Endothelial cell of umbilical vein (primary cell): ENCODE measurements around the gene OR10D3. TPM values are rescaled to one million over a fixed set of nuclear protein-coding genes. Genes with fewer than 3 reads are reported as not detected.

Experiments
- BruUV-seq: library from RNA; stranded (reverse); fragments of 400-500 nt; replicated peaks from 2 replicates; lab custom pipeline; 2021; lab: Mats Ljungman, UMichigan
- CTCF ChIA-PET: fragments of 300-600, 350-600 bp; sonication (Branson Sonifier 250); formaldehyde crosslinking; loops from one replicate; lab custom pipeline; 2021; ENCODE audit warnings: antibody characterized with exemption, inconsistent platforms; lab: Charles Lee
- POLR2A ChIA-PET: fragments of 300-600, 350-600 bp; sonication (Branson Sonifier 250); formaldehyde crosslinking; loops from one replicate; lab custom pipeline; 2021; ENCODE audit warnings: antibody characterized with exemption, inconsistent platforms; lab: Charles Lee
- DNase-seq: peaks from one replicate; pipeline ENCODE4 v3.0.0-alpha.2; 2011; ENCODE audit warnings: low read depth, low spot score
- FAIRE-seq: peaks from 2 replicates; lab custom pipeline; 2011; peaks lifted over from hg19 to GRCh38; lab: Jason Lieb, UNC
- H2AFZ ChIP-seq: 2 replicates; pipeline ENCODE4 v1.6.0; 2012; ENCODE audit warnings: low read depth, low read length, control low read depth, inconsistent platforms
- H3K27ac ChIP-seq: 2 replicates; pipeline ENCODE4 v1.5.1; 2011; ENCODE audit warnings: low read depth, mild to moderate bottlenecking, control low read depth, low read length, moderate library complexity; ENCODE audit not compliant: insufficient read depth
- H3K27me3 ChIP-seq, 2 experiments: 2 replicates each; pipeline versions ENCODE4 v1.6.0 to v1.6.1; 2011; ENCODE audit warnings: low read length in 2 of 2, mixed read lengths in 1 of 2; ENCODE audit not compliant: control insufficient read depth in 2 of 2, insufficient read depth in 2 of 2
- H3K36me3 ChIP-seq, 2 experiments: 2 replicates in 1 of 2; 3 replicates in 1 of 2; pipeline ENCODE4 v1.5.1; 2011; ENCODE audit warnings: low read length in 2 of 2, mild to moderate bottlenecking in 1 of 2, moderate library complexity in 1 of 2; ENCODE audit not compliant: control insufficient read depth in 2 of 2, insufficient read depth in 2 of 2; ENCODE audit errors: extremely low read depth in 1 of 2
- H3K4me1 ChIP-seq: 3 replicates; pipeline ENCODE4 v1.5.1; 2011; ENCODE audit warnings: mild to moderate bottlenecking, low read length; ENCODE audit not compliant: control insufficient read depth, insufficient read depth; ENCODE audit errors: extremely low read depth
- H3K4me2 ChIP-seq: 2 replicates; pipeline ENCODE4 v1.6.1; 2011; ENCODE audit warnings: low read length, control low read depth, mixed read lengths; ENCODE audit not compliant: insufficient read depth
- H3K4me3 ChIP-seq, 3 experiments: fragments of 200-600 bp in 1 of 3; sonication (generic), shearing (Covaris generic) in 1 of 3; replicated peaks in 1 of 3; 2 replicates each; pipeline ENCODE4 v1.5.1; 2011 to 2016; ENCODE audit warnings: control low read depth in 3 of 3, low read length in 3 of 3, mild to moderate bottlenecking in 2 of 3, inconsistent platforms in 1 of 3, low read depth in 1 of 3, moderate library complexity in 1 of 3; ENCODE audit not compliant: insufficient read depth in 1 of 3
- H3K79me2 ChIP-seq: 2 replicates; pipeline ENCODE4 v1.6.0; 2012; ENCODE audit warnings: low read length, inconsistent platforms; ENCODE audit not compliant: control insufficient read depth, insufficient read depth
- H3K9ac ChIP-seq: replicated peaks from 2 replicates; pipeline ENCODE3; 2011; ENCODE audit warnings: low read length, control low read depth; ENCODE audit not compliant: insufficient read depth; ENCODE audit errors: extremely low read depth
- H3K9me1 ChIP-seq: replicated peaks from 3 replicates; pipeline ENCODE4 v1.6.0; 2011; ENCODE audit warnings: mild to moderate bottlenecking, low read length; ENCODE audit not compliant: control insufficient read depth, insufficient read depth; ENCODE audit errors: extremely low read depth
- H3K9me3 ChIP-seq: replicated peaks from 2 replicates; pipeline ENCODE4 v1.5.1; 2012; ENCODE audit warnings: low read length, inconsistent platforms; ENCODE audit not compliant: control insufficient read depth, insufficient read depth
- H4K20me1 ChIP-seq: replicated peaks from 2 replicates; pipeline ENCODE3; 2011; ENCODE audit warnings: mild to moderate bottlenecking, low read length; ENCODE audit not compliant: control insufficient read depth, insufficient read depth; ENCODE audit errors: extremely low read depth
- CTCF ChIP-seq, 2 donors: IDR thresholded peaks; 1 replicate in 1 of 2; 2 replicates in 1 of 2; pipeline ENCODE4 v1.5.1; 2011; ENCODE audit warnings: low read length in 2 of 2, mild to moderate bottlenecking in 2 of 2, moderate library complexity in 2 of 2, control low read depth in 1 of 2, inconsistent platforms in 1 of 2, low read depth in 1 of 2; ENCODE audit not compliant: insufficient read depth in 1 of 2; ENCODE audit errors: extremely low read depth in 1 of 2
- EZH2 ChIP-seq: IDR thresholded peaks from 2 replicates; pipeline ENCODE4 v1.6.1; 2012; ENCODE audit warnings: borderline replicate concordance, low read depth, mild to moderate bottlenecking, moderate library complexity, low read length, inconsistent platforms; ENCODE audit not compliant: severe bottlenecking
- FOS ChIP-seq: IDR thresholded peaks from 2 replicates; pipeline ENCODE4 v1.6.1; 2011; ENCODE audit warnings: mild to moderate bottlenecking, low read length, moderate library complexity, borderline replicate concordance; ENCODE audit not compliant: insufficient read depth
- GATA2 ChIP-seq: IDR thresholded peaks from 2 replicates; pipeline ENCODE4 v1.7.0; 2011; ENCODE audit warnings: low read depth, mild to moderate bottlenecking, moderate library complexity, mixed read lengths, low read length; ENCODE audit not compliant: insufficient read length, insufficient read depth
- JUN ChIP-seq: IDR thresholded peaks from 2 replicates; pipeline ENCODE4 v1.6.1; 2011; ENCODE audit warnings: borderline replicate concordance, low read depth; ENCODE audit not compliant: insufficient read length, insufficient read depth
- MAX ChIP-seq: IDR thresholded peaks from 2 replicates; pipeline ENCODE4 v1.6.1; 2011; ENCODE audit not compliant: insufficient read depth, insufficient read length
- MYC ChIP-seq: IDR thresholded peaks from one replicate; pipeline ENCODE4 v1.6.1; 2011; ENCODE audit warnings: mild to moderate bottlenecking, low read depth, low read length
- POLR2AphosphoS5 ChIP-seq: IDR thresholded peaks from 2 replicates; pipeline ENCODE4 v1.6.1; 2012; ENCODE audit warnings: low read depth, mild to moderate bottlenecking, control low read depth, low read length, moderate library complexity; ENCODE audit not compliant: insufficient read depth
- dilution Hi-C: fragments of 300-500 bp; cut with MboI; formaldehyde crosslinking; loops from one replicate; pipeline ENCODE4 v1.15.0; 2019; ENCODE audit warnings: low sequenced_read_pairs; ENCODE audit not compliant: extremely low pct_ligation_motif_present
- intact Hi-C: fragments of 100-400 bp; cut with micrococcal nuclease; formaldehyde crosslinking; loops from one replicate; pipeline ENCODE4 v1.10.0; 2022
- polyA plus RNA-seq, 4 experiments: library from polyadenylated mRNA; depleted of rRNA in 3 of 4; stranded (reverse) in 3 of 4; unstranded in 1 of 4; fragments of >200 nt; gene quantifications; 2 replicates each; pipeline versions ENCODE4 v1.2.1 to v1.2.3, GENCODE V29; 2011 to 2012; ENCODE audit warnings: missing spikeins in 1 of 4
- total RNA-seq: library from RNA; stranded (reverse); gene quantifications from 2 replicates; pipeline ENCODE4 v1.2.3, GENCODE V29; 2021

The OR10D3 gene
- total and polyA plus RNA-seq, 2 donors (not counting 3 experiments of a cell fraction or from before 2014, with no cell fraction given): not detected

GRCh38 chr11:124225471-124225870 lies 42.3 kb downstream of the OR10D3 start:
- POLR2A ChIA-PET: no interaction called here
- intact Hi-C loops: loop anchor here (2.0 kb wide), 1 partner anchor 25 kb away; no protein-coding TSS in a partner anchor
- no peaks in the 10 kb centered on the region for H3K79me2 ChIP-seq
- TF ChIP-seq EZH2 (no peak), MYC (no peak), CTCF (IDR thresholded peaks at IDR 0.05; ENCODE audit: extremely low read depth in 1 of 2, insufficient read depth in 1 of 2, low read depth in 1 of 2, low read length in 2 of 2) (no peak), MAX (no peak), JUN (no peak), GATA2 (no peak), POLR2AphosphoS5 (no peak), FOS (no peak)
- H3K36me3 ChIP-seq: no peaks in the 10 kb centered on the region
- H2AFZ ChIP-seq: no peak overlapping the region
- no peaks in the 10 kb centered on the region for H3K9me1 ChIP-seq
- no peaks in the 10 kb centered on the region for H3K27me3 ChIP-seq
- no peaks in the 10 kb centered on the region for H3K9me3 ChIP-seq
- dilution Hi-C loops: no loop called here
- BruUV-seq: no TSS peak
- H3K4me1 ChIP-seq: no peaks in the 10 kb centered on the region
- FAIRE-seq (no peak), DNase-seq (no peak)
- H3K4me2 ChIP-seq: no peak overlapping the region
- H3K9ac ChIP-seq: no peak overlapping the region
- H4K20me1 ChIP-seq: no peaks in the 10 kb centered on the region
- H3K27ac ChIP-seq: no peak overlapping the region
- H3K4me3 ChIP-seq: no peak overlapping the region
- CTCF ChIA-PET: no interaction called here
